PFSK-1 (cell line): Measurements from ENCODE around the gene RNASEH2B.

Source experiments
- POLR2AphosphoS5 ChIP-seq: IDR thresholded peaks from 2 replicates; pipeline ENCODE4 v1.6.1; 2012; ENCODE audit warnings: low read depth, mild to moderate bottlenecking, control low read depth, low read length, moderate library complexity
- REST ChIP-seq, 2 experiments: IDR thresholded peaks; 2 replicates each; pipeline versions ENCODE4 v1.6.1 to v1.8.0; 2011 to 2012; ENCODE audit warnings: low read depth in 2 of 2, low read length in 2 of 2, control low read depth in 1 of 2, inconsistent platforms in 1 of 2, mild to moderate bottlenecking in 1 of 2, moderate library complexity in 1 of 2; ENCODE audit not compliant: insufficient read depth in 1 of 2

- TF ChIP-seq POLR2AphosphoS5 (no peak), REST (IDR thresholded peaks at IDR 0.05; ENCODE audit: insufficient read depth in 1 of 2, low read depth in 2 of 2, low read length in 2 of 2) (no peak)
Measured at GRCh38 chr13:50927701-50928100, 18.1 kb downstream of the RNASEH2B start.
